OCI-LY3 (cell line): Measurements from ENCODE around the gene RELN.

Experiments used
- H2AFZ ChIP-seq: fragments of 200-600, 300-600 bp; shearing (Covaris generic); 2 replicates; pipeline ENCODE4 v1.6.0; 2014; ENCODE audit warnings: antibody characterized with exemption, low read depth, low read length
- H3K27ac ChIP-seq: fragments of 200-600, 300-600 bp; sonication (generic); 2 replicates; pipeline ENCODE4 v1.5.1; 2014; ENCODE audit warnings: mild to moderate bottlenecking, low read length, moderate library complexity, mixed read lengths
- H3K27me3 ChIP-seq: fragments of 200-600, 300-600 bp; sonication (generic); 2 replicates; pipeline ENCODE4 v1.6.1; 2014; ENCODE audit warnings: low read depth, low read length, mixed read lengths
- H3K36me3 ChIP-seq: fragments of 200-600, 300-600 bp; sonication (generic); replicated peaks from 2 replicates; pipeline ENCODE3; 2014; ENCODE audit warnings: low read depth, low read length, mixed read lengths
- H3K4me1 ChIP-seq: fragments of 300-600, 200-600 bp; sonication (generic); 2 replicates; pipeline ENCODE4 v1.6.1; 2014; ENCODE audit warnings: low read length, mixed read lengths
- H3K4me2 ChIP-seq: fragments of 200-600, 300-600 bp; sonication (generic); 2 replicates; pipeline ENCODE4 v1.6.1; 2014; ENCODE audit warnings: low read length, mixed read lengths
- H3K4me3 ChIP-seq: fragments of 300-600, 200-600 bp; sonication (generic); 2 replicates; pipeline ENCODE4 v1.5.1; 2014; ENCODE audit warnings: antibody characterized with exemption, mild to moderate bottlenecking, low read length, moderate library complexity
- H3K79me2 ChIP-seq: fragments of 300-600, 200-600 bp; shearing (Covaris generic); 2 replicates; pipeline ENCODE4 v1.6.1; 2014; ENCODE audit warnings: mild to moderate bottlenecking, low read length, mixed read lengths
- H3K9ac ChIP-seq: fragments of 300-600, 200-600 bp; shearing (Covaris generic); 2 replicates; pipeline ENCODE4 v1.6.0; 2014; ENCODE audit warnings: mild to moderate bottlenecking, low read length, moderate library complexity
- H3K9me3 ChIP-seq: fragments of 200-600, 300-600 bp; shearing (Covaris generic); 2 replicates; pipeline ENCODE4 v1.6.1; 2014; ENCODE audit warnings: low read length, mixed read lengths; ENCODE audit not compliant: insufficient read depth
- H4K20me1 ChIP-seq: fragments of 200-600, 300-600 bp; sonication (generic); 2 replicates; pipeline ENCODE4 v1.6.1; 2016; ENCODE audit warnings: low read length, mixed read lengths; ENCODE audit not compliant: insufficient read depth
- EZH2phosphoT487 ChIP-seq: fragments of 200-600 bp; shearing (Covaris generic); IDR thresholded peaks from 2 replicates; pipeline ENCODE4 v1.6.1; 2018; ENCODE audit warnings: antibody characterized with exemption, mixed run types, low read depth
- TF ChIP-seq, protein P1 (sequence below): fragments of 200-600, 300-600 bp; sonication (generic); IDR thresholded peaks from 2 replicates; pipeline ENCODE4 v1.5.1; 2014; ENCODE audit warnings: antibody characterized with exemption, low read length, low read depth

The RELN gene

GRCh38 chr7:103474956-103475355, 514.5 kb downstream of the RELN start:
- no peaks in the 10 kb centered on the region for H3K9me3 ChIP-seq
- H3K79me2 ChIP-seq, result no peaks in the 10 kb centered on the region
- H4K20me1 ChIP-seq, result no peaks in the 10 kb centered on the region
- H3K36me3 ChIP-seq, result no peaks in the 10 kb centered on the region
- no peak overlapping the region for H3K9ac ChIP-seq
- H3K27ac ChIP-seq, result no peak overlapping the region
- no peak overlapping the region for H2AFZ ChIP-seq
- H3K4me2 ChIP-seq, result no peak overlapping the region
- peaks cover 43% of the 10 kb centered on the region for H3K27me3 ChIP-seq
- H3K4me1 ChIP-seq, result no peaks in the 10 kb centered on the region
- no peak for TF ChIP-seq EZH2phosphoT487
- TF ChIP-seq, protein P1, sequence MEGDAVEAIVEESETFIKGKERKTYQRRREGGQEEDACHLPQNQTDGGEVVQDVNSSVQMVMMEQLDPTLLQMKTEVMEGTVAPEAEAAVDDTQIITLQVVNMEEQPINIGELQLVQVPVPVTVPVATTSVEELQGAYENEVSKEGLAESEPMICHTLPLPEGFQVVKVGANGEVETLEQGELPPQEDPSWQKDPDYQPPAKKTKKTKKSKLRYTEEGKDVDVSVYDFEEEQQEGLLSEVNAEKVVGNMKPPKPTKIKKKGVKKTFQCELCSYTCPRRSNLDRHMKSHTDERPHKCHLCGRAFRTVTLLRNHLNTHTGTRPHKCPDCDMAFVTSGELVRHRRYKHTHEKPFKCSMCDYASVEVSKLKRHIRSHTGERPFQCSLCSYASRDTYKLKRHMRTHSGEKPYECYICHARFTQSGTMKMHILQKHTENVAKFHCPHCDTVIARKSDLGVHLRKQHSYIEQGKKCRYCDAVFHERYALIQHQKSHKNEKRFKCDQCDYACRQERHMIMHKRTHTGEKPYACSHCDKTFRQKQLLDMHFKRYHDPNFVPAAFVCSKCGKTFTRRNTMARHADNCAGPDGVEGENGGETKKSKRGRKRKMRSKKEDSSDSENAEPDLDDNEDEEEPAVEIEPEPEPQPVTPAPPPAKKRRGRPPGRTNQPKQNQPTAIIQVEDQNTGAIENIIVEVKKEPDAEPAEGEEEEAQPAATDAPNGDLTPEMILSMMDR, result no peak
- no peak overlapping the region for H3K4me3 ChIP-seq

- no peak overlapping the region for H3K9ac ChIP-seq
- H2AFZ ChIP-seq, result no peak overlapping the region
- TF ChIP-seq, protein P1, result no peak
- no peak for TF ChIP-seq EZH2phosphoT487
- H3K79me2 ChIP-seq, result no peaks in the 10 kb centered on the region
- no peak overlapping the region for H3K4me2 ChIP-seq
- no peaks in the 10 kb centered on the region for H3K9me3 ChIP-seq
- peaks cover 33% of the 10 kb centered on the region for H3K27me3 ChIP-seq
- H3K4me1 ChIP-seq, result no peaks in the 10 kb centered on the region
- H3K27ac ChIP-seq, result no peak overlapping the region
- H3K4me3 ChIP-seq, result no peak overlapping the region
- no peaks in the 10 kb centered on the region for H4K20me1 ChIP-seq
- H3K36me3 ChIP-seq, result no peaks in the 10 kb centered on the region
Measured at GRCh38 chr7:103469095-103469948, 520.1 kb downstream of the RELN start.

DNA sequence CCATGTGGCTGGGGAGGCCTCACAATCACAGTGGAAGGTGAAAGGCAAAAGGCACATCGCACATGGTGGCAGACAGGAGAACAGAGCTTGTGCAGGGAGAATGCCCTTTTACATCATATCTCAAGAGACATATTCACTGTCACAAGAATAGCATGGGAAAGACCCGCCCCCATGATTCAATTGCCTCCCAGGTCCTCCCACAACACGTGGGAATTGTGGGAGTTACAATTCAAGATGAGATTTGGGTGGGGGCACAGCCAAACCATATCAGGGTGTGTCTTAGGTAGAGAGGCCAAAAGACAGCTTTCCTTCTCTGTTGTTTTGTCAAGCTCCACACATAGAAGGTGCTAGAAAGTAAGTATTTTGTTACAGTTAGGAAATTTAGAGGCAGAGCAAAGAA, 522.6 kb downstream of the RELN start:
- Histone ChIP-seq H2AFZ (no peak overlapping the region), H4K20me1 (no peaks in the 10 kb centered on the region)
- TF ChIP-seq EZH2phosphoT487, result no peak
- TF ChIP-seq, protein P1, result no peak

GRCh38 chr7:103462358-103462757, 527.1 kb downstream of the RELN start:
- H3K4me3 ChIP-seq, result no peak overlapping the region
- H3K79me2 ChIP-seq, result no peaks in the 10 kb centered on the region
- no peak overlapping the region for H3K9ac ChIP-seq
- no peak overlapping the region for H3K4me2 ChIP-seq
- TF ChIP-seq, protein P1, result no peak
- no peak for TF ChIP-seq EZH2phosphoT487
- no peak overlapping the region for H3K27ac ChIP-seq
- H2AFZ ChIP-seq, result no peak overlapping the region
- peaks cover 3% of the 10 kb centered on the region; the same call in 1 of the 2 replicates for H3K27me3 ChIP-seq
- H3K36me3 ChIP-seq, result no peaks in the 10 kb centered on the region
- H3K9me3 ChIP-seq, result no peaks in the 10 kb centered on the region
- H3K4me1 ChIP-seq, result no peaks in the 10 kb centered on the region
- no peaks in the 10 kb centered on the region for H4K20me1 ChIP-seq

More for the DNA sequence above, 522.6 kb downstream of the RELN start:
- no peak overlapping the region for H3K4me2 ChIP-seq
- no peaks in the 10 kb centered on the region for H3K79me2 ChIP-seq
- H3K4me3 ChIP-seq, result no peak overlapping the region
- no peaks in the 10 kb centered on the region for H3K36me3 ChIP-seq
- no peaks in the 10 kb centered on the region for H3K4me1 ChIP-seq
- no peak overlapping the region for H3K27ac ChIP-seq
- H3K9ac ChIP-seq, result no peak overlapping the region
- no peaks in the 10 kb centered on the region for H3K9me3 ChIP-seq
- H3K27me3 ChIP-seq, result peaks cover 25% of the 10 kb centered on the region
